Neural cell (in vitro differentiated cells): ENCODE measurements around the gene ZIK1. TPM values are rescaled to one million over a fixed set of nuclear protein-coding genes. Genes with fewer than 3 reads are reported as not detected.
A peak's percentile ranks its signal among the peaks of the same experiment; 100 is the strongest.

ENCODE experiments used
- H2AFZ ChIP-seq: fragments of 200-600, 300-800 bp; sonication (generic), shearing (Covaris generic); 2 replicates; pipeline ENCODE4 v1.6.0; 2014; ENCODE audit warnings: low read depth, mild to moderate bottlenecking, antibody characterized with exemption, low read length, moderate library complexity
- H3F3A ChIP-seq: fragments of 200-600 bp; shearing (Covaris generic); 2 replicates; pipeline ENCODE4 v1.6.1; 2016; ENCODE audit warnings: mild to moderate bottlenecking, moderate library complexity, mixed read lengths, antibody characterized with exemption, low read length; ENCODE audit not compliant: insufficient read depth, poor library complexity, severe bottlenecking
- H3K27ac ChIP-seq: fragments of 200-600, 300-800 bp; sonication (generic), shearing (Covaris generic); 2 replicates; pipeline ENCODE4 v1.5.1; 2014; ENCODE audit warnings: mild to moderate bottlenecking, low read length, moderate library complexity
- H3K27me3 ChIP-seq: fragments of 300-800, 200-600 bp; sonication (generic), shearing (Covaris generic); 2 replicates; pipeline ENCODE4 v1.6.0; 2014; ENCODE audit warnings: mild to moderate bottlenecking, low read depth, low read length, moderate library complexity; ENCODE audit not compliant: insufficient read depth
- H3K36me3 ChIP-seq: fragments of 300-800, 200-600 bp; sonication (generic), shearing (Covaris generic); 2 replicates; pipeline ENCODE4 v1.5.1; 2014; ENCODE audit warnings: mild to moderate bottlenecking, antibody characterized with exemption, low read length, moderate library complexity; ENCODE audit not compliant: insufficient read depth
- H3K4me2 ChIP-seq: fragments of 300-800, 200-600 bp; sonication (generic), shearing (Covaris generic); 2 replicates; pipeline ENCODE4 v1.6.0; 2014; ENCODE audit warnings: mild to moderate bottlenecking, low read length
- H3K4me3 ChIP-seq: fragments of 300-800, 200-600 bp; sonication (generic), shearing (Covaris generic); 2 replicates; pipeline ENCODE4 v1.5.1; 2014; ENCODE audit warnings: mild to moderate bottlenecking, low read length, moderate library complexity
- H3K79me2 ChIP-seq: fragments of 200-600 bp; shearing (Covaris generic); replicated peaks from 2 replicates; pipeline ENCODE4 v1.6.0; 2014; ENCODE audit warnings: mild to moderate bottlenecking, low read length, moderate library complexity; ENCODE audit not compliant: insufficient read depth
- H3K9ac ChIP-seq: fragments of 300-800, 200-600 bp; sonication (generic), shearing (Covaris generic); 2 replicates; pipeline ENCODE4 v1.6.1; 2016; ENCODE audit warnings: mild to moderate bottlenecking, low read length, mixed read lengths
- H3K9me2 ChIP-seq: fragments of 200-600 bp; shearing (Covaris generic); 2 replicates; pipeline ENCODE4 v1.6.1; 2016; ENCODE audit warnings: mild to moderate bottlenecking, low read length, mixed read lengths; ENCODE audit not compliant: insufficient read depth
- H3K9me3 ChIP-seq: fragments of 200-600, 300-800 bp; sonication (generic), shearing (Covaris generic); 2 replicates; pipeline ENCODE4 v1.6.1; 2016; ENCODE audit warnings: mild to moderate bottlenecking, mixed run types, low read length, moderate library complexity, mixed read lengths
- H4K20me1 ChIP-seq: fragments of 200-600 bp; shearing (Covaris generic); 2 replicates; pipeline ENCODE4 v1.6.1; 2016; ENCODE audit warnings: mild to moderate bottlenecking, mixed run types; ENCODE audit not compliant: insufficient read depth
- EP300 ChIP-seq: fragments of 450-650 bp; conservative IDR thresholded peaks from 2 replicates; pipeline ENCODE4 v1.6.1; 2014; ENCODE audit warnings: antibody characterized with exemption, mild to moderate bottlenecking, moderate library complexity; ENCODE audit not compliant: poor library complexity, severe bottlenecking
- EZH2 ChIP-seq: fragments of 200-600, 300-800 bp; shearing (Covaris generic), sonication (generic); IDR thresholded peaks from 2 replicates; pipeline ENCODE4 v1.6.1; 2014; ENCODE audit warnings: antibody characterized with exemption, low read length, borderline replicate concordance, mild to moderate bottlenecking; ENCODE audit not compliant: insufficient read depth, poor library complexity, severe bottlenecking
- MXI1 ChIP-seq: fragments of 450-650 bp; conservative IDR thresholded peaks from 2 replicates; pipeline ENCODE4 v1.6.1; 2014; ENCODE audit warnings: antibody characterized with exemption, mild to moderate bottlenecking; ENCODE audit not compliant: poor library complexity, severe bottlenecking
- POLR2AphosphoS5 ChIP-seq: IDR thresholded peaks from 2 replicates; pipeline ENCODE4 v1.6.1; 2012
- RAD21 ChIP-seq: fragments of 450-650 bp; conservative IDR thresholded peaks from 2 replicates; pipeline ENCODE4 v1.6.1; 2014; ENCODE audit warnings: antibody characterized with exemption, mild to moderate bottlenecking, moderate library complexity
- SMC3 ChIP-seq: fragments of 450-650 bp; conservative IDR thresholded peaks from 2 replicates; pipeline ENCODE4 v1.6.1; 2014; ENCODE audit warnings: antibody characterized with exemption, mild to moderate bottlenecking, moderate library complexity; ENCODE audit not compliant: poor library complexity
- TAF1 ChIP-seq: IDR thresholded peaks from 2 replicates; pipeline ENCODE4 v1.6.1; 2012; ENCODE audit warnings: low read depth
- polyA plus RNA-seq: library from polyadenylated mRNA; depleted of rRNA; stranded (reverse); fragments of >200 nt; gene quantifications from 2 replicates; pipeline ENCODE4 v1.2.3, GENCODE V29; 2014
- TF ChIP-seq, protein P1 (sequence below): fragments of 450-650 bp; IDR thresholded peaks from 2 replicates; pipeline ENCODE4 v1.5.1; 2014; ENCODE audit warnings: antibody characterized with exemption, mild to moderate bottlenecking, moderate library complexity; ENCODE audit not compliant: poor library complexity, severe bottlenecking
- TF ChIP-seq, protein P2 (sequence below): IDR thresholded peaks from 2 replicates; pipeline ENCODE4 v1.6.1; 2012; ENCODE audit warnings: borderline replicate concordance

Gene ZIK1
- polyA plus RNA-seq, 1 donor from 2014 or later, result 25.2 TPM

DNA sequence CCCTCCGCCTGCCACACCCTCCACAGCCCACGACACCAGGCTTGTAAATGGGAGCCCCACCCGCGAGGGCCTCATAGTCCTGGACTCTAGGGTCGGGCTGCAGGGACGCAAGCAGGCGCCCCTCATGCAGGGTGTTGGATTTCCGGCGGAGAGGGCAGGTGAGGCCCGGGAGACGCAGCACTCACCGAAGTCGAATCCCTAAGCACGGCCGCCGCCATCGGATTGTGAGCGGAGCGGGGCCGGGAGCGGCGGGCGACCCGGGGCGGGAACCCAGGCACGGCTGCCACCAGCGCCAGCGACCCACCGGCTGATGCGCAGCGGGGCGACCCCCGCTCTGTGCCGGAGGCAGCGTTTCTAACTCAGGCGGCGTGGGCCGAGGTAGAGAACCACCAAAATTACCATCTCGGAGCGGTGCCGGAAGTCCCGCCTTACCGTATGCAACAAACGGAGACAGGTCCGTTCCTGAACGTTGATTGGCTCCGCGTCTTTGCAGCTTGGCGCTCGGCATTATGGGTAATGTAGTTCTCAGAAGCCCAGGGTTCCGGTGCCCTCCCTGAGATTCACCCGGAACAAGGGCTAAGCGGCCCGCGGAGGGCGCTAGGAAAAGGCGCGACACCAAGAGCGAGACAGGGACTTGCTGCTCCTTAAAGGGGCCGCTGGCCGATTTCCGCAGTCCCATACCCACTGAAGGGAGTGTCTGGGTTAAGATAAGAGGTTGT lies 5.3 kb upstream of the ZIK1 start, which contains the start of gene ZNF416:
Gene ZNF416, minus strand, starts transcription at position 425 of the 719 bp plus-strand sequence. Its CDS starts 207 bp downstream, at position 218.
- Histone ChIP-seq H3K4me2 (peak within 1 kb of the TSS; percentile 80), H3K79me2 (peaks cover 20% of the 10 kb centered on the region), H2AFZ (peak within 1 kb of the TSS; percentile 27), H3K27me3 (no peaks in the 10 kb centered on the region), H3F3A (no peaks in the 10 kb centered on the region), H3K9me2 (no peaks in the 10 kb centered on the region), H4K20me1 (no peaks in the 10 kb centered on the region), H3K9ac (peak within 1 kb of the TSS; percentile 78), H3K4me3 (peak within 1 kb of the TSS; percentile 84), H3K27ac (peak within 1 kb of the TSS; percentile 63), H3K36me3 (peaks cover 23% of the 10 kb centered on the region), H3K9me3 (peaks cover 6% of the 10 kb centered on the region)
- TF ChIP-seq RAD21, result peak; percentile 56
- TF ChIP-seq, protein P1, sequence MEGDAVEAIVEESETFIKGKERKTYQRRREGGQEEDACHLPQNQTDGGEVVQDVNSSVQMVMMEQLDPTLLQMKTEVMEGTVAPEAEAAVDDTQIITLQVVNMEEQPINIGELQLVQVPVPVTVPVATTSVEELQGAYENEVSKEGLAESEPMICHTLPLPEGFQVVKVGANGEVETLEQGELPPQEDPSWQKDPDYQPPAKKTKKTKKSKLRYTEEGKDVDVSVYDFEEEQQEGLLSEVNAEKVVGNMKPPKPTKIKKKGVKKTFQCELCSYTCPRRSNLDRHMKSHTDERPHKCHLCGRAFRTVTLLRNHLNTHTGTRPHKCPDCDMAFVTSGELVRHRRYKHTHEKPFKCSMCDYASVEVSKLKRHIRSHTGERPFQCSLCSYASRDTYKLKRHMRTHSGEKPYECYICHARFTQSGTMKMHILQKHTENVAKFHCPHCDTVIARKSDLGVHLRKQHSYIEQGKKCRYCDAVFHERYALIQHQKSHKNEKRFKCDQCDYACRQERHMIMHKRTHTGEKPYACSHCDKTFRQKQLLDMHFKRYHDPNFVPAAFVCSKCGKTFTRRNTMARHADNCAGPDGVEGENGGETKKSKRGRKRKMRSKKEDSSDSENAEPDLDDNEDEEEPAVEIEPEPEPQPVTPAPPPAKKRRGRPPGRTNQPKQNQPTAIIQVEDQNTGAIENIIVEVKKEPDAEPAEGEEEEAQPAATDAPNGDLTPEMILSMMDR, result peak; percentile 70
- TF ChIP-seq SMC3, result peak; percentile 71
- no peak for TF ChIP-seq EZH2
- TF ChIP-seq MXI1, result peak; percentile 91
- peak; percentile 71 for TF ChIP-seq POLR2AphosphoS5
- TF ChIP-seq TAF1, result no peak
- TF ChIP-seq, protein P2, sequence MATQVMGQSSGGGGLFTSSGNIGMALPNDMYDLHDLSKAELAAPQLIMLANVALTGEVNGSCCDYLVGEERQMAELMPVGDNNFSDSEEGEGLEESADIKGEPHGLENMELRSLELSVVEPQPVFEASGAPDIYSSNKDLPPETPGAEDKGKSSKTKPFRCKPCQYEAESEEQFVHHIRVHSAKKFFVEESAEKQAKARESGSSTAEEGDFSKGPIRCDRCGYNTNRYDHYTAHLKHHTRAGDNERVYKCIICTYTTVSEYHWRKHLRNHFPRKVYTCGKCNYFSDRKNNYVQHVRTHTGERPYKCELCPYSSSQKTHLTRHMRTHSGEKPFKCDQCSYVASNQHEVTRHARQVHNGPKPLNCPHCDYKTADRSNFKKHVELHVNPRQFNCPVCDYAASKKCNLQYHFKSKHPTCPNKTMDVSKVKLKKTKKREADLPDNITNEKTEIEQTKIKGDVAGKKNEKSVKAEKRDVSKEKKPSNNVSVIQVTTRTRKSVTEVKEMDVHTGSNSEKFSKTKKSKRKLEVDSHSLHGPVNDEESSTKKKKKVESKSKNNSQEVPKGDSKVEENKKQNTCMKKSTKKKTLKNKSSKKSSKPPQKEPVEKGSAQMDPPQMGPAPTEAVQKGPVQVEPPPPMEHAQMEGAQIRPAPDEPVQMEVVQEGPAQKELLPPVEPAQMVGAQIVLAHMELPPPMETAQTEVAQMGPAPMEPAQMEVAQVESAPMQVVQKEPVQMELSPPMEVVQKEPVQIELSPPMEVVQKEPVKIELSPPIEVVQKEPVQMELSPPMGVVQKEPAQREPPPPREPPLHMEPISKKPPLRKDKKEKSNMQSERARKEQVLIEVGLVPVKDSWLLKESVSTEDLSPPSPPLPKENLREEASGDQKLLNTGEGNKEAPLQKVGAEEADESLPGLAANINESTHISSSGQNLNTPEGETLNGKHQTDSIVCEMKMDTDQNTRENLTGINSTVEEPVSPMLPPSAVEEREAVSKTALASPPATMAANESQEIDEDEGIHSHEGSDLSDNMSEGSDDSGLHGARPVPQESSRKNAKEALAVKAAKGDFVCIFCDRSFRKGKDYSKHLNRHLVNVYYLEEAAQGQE, result peak; percentile 33
- TF ChIP-seq EP300, result peak; percentile 29

DNA sequence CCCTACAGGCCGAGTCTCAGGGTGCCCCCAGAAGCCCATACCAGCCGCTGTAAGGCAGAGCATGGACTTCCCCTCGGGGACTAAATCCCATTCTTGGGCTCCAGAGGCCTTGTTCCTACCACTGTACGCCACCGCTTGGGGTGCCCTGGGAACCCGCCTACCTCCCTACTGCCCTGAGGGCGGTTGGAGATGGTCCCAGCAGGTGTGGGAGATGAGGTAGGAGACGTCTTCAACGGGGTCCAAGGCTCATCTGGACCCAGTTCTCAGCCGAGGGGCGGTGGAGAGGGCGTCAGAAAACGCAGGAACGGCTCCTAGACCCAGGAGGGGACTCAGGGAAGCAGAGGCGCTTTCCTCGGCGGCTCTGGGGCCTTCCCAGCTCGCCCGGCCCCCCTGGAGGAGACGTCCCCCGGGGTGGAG lies 833 bp upstream of the ZIK1 start:
- Histone ChIP-seq H2AFZ (peak overlapping the region; percentile 99), H3K9me2 (no peaks in the 10 kb centered on the region), H3K36me3 (peaks cover 8% of the 10 kb centered on the region), H3F3A (no peaks in the 10 kb centered on the region), H3K9ac (peak overlapping the region; percentile 86), H4K20me1 (no peaks in the 10 kb centered on the region), H3K27ac (peak overlapping the region; percentile 87), H3K4me3 (peak overlapping the region; percentile 85), H3K79me2 (peaks cover 24% of the 10 kb centered on the region), H3K9me3 (peaks cover 15% of the 10 kb centered on the region), H3K27me3 (no peaks in the 10 kb centered on the region), H3K4me2 (peak overlapping the region; percentile 57)
- no peak for TF ChIP-seq MXI1
- TF ChIP-seq EZH2, result no peak
- no peak for TF ChIP-seq EP300
- TF ChIP-seq, protein P1, result no peak
- no peak for TF ChIP-seq RAD21
- TF ChIP-seq SMC3, result no peak
- TF ChIP-seq POLR2AphosphoS5, result no peak
